Measurements from ENCODE around the gene TRHDE. TPM values are rescaled to one million over a fixed set of nuclear protein-coding genes. Genes with fewer than 3 reads are reported as not detected.

The TRHDE gene
- total RNA-seq, 1 experiment from 2014 or later: 0.74 TPM

DNA sequence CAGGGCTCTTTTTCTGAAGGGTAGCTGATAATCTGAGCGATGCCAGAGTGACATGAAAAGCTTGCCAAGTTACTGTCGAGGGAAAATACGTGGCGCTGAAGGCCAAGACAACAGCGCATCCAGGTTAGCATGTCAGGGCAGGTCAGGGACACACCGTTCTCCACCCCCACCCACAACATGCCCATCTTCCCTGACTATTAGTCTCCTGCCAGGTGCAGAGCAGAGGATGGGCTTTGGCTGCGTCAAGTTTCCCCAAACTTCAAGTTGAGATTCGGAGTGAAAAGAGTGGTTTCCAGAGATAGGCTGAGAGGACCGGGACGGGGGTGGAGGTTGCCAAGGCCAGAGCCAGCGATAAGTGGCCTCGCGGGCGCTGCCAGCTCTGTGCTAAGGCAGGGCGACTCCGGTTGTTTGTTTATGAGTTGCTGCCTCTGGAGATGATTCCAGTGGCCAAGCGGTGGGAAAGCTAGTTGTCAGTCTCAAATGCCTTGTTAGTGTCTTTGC is 1.7 kb downstream of the TRHDE start:
- H3K4me3 ChIP-seq: no peak overlapping the region
- no peaks in the 10 kb centered on the region for H3K79me2 ChIP-seq (ENCODE audit: low read depth)
- no peaks in the 10 kb centered on the region for H3K9me2 ChIP-seq (ENCODE audit: insufficient read depth)
- no peaks in the 10 kb centered on the region for H3K4me1 ChIP-seq (replicated peaks; ENCODE audit: insufficient read depth)
- no peak overlapping the region for H3K4me2 ChIP-seq
- intact Hi-C loops (cut with micrococcal nuclease; ENCODE audit: unreplicated experiment): no loop called here
- no peaks in the 10 kb centered on the region for H3K9me3 ChIP-seq (ENCODE audit: insufficient read depth, low read depth)
- no peaks in the 10 kb centered on the region for H3F3A ChIP-seq (ENCODE audit: insufficient read depth, low read depth)
- H3K36me3 ChIP-seq (ENCODE audit: low read depth): no peaks in the 10 kb centered on the region
- no peak overlapping the region for H3K27ac ChIP-seq
- ChIA-PET CTCF (no interaction called here), POLR2A (ENCODE audit: unreplicated experiment) (no interaction called here)
- H2AFZ ChIP-seq: no peak overlapping the region
- no peak for DNase-seq
- H3K27me3 ChIP-seq (ENCODE audit: insufficient read depth, low read depth): no peaks in the 10 kb centered on the region
- H4K20me1 ChIP-seq (ENCODE audit: insufficient read depth): no peaks in the 10 kb centered on the region
- TF ChIP-seq EZH2 (IDR thresholded peaks at IDR 0.05; ENCODE audit: low read depth): no peak
- TF ChIP-seq, protein P1, sequence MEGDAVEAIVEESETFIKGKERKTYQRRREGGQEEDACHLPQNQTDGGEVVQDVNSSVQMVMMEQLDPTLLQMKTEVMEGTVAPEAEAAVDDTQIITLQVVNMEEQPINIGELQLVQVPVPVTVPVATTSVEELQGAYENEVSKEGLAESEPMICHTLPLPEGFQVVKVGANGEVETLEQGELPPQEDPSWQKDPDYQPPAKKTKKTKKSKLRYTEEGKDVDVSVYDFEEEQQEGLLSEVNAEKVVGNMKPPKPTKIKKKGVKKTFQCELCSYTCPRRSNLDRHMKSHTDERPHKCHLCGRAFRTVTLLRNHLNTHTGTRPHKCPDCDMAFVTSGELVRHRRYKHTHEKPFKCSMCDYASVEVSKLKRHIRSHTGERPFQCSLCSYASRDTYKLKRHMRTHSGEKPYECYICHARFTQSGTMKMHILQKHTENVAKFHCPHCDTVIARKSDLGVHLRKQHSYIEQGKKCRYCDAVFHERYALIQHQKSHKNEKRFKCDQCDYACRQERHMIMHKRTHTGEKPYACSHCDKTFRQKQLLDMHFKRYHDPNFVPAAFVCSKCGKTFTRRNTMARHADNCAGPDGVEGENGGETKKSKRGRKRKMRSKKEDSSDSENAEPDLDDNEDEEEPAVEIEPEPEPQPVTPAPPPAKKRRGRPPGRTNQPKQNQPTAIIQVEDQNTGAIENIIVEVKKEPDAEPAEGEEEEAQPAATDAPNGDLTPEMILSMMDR (conservative IDR thresholded peaks at IDR 0.05): no peak
- no TSS peak for BruUV-seq (replicated peaks)

DNA sequence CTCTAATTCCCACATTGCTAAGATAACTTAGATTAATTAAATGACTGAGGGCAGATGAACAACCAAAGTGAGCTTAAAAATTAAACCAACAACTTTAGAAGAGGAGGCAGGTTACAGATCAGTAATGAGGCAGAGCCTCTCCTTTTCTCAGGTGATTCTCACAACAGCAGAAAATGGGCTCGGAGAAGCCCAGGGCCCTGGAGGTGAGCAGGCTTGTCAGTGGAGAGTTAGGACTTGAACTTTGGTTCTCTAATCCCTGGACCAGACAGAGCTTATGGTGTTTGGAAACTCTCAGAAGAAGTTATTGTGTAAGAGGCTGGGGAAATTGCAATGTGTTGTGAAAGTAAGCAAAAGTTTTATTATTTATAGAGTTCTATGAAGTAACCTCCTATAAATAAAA is 2.8 kb downstream of the TRHDE start:
- Histone ChIP-seq H4K20me1 (ENCODE audit: insufficient read depth) (no peaks in the 10 kb centered on the region), H3K4me3 (no peak overlapping the region), H3K9me3 (ENCODE audit: insufficient read depth, low read depth) (no peaks in the 10 kb centered on the region), H3K27me3 (ENCODE audit: insufficient read depth, low read depth) (no peaks in the 10 kb centered on the region), H3K9me2 (ENCODE audit: insufficient read depth) (no peaks in the 10 kb centered on the region), H2AFZ (no peak overlapping the region), H3F3A (ENCODE audit: insufficient read depth, low read depth) (no peaks in the 10 kb centered on the region), H3K4me1 (replicated peaks; ENCODE audit: insufficient read depth) (no peaks in the 10 kb centered on the region), H3K4me2 (no peak overlapping the region), H3K27ac (no peak overlapping the region), H3K36me3 (ENCODE audit: low read depth) (no peaks in the 10 kb centered on the region), H3K79me2 (ENCODE audit: low read depth) (no peaks in the 10 kb centered on the region)
- no TSS peak for BruUV-seq (replicated peaks)
- ChIA-PET CTCF (no interaction called here), POLR2A (ENCODE audit: unreplicated experiment) (no interaction called here)
- no peak for TF ChIP-seq EZH2 (IDR thresholded peaks at IDR 0.05; ENCODE audit: low read depth)
- TF ChIP-seq, protein P1 (conservative IDR thresholded peaks at IDR 0.05): no peak
- no peak for DNase-seq
- intact Hi-C loops (cut with micrococcal nuclease; ENCODE audit: unreplicated experiment): no loop called here

DNA sequence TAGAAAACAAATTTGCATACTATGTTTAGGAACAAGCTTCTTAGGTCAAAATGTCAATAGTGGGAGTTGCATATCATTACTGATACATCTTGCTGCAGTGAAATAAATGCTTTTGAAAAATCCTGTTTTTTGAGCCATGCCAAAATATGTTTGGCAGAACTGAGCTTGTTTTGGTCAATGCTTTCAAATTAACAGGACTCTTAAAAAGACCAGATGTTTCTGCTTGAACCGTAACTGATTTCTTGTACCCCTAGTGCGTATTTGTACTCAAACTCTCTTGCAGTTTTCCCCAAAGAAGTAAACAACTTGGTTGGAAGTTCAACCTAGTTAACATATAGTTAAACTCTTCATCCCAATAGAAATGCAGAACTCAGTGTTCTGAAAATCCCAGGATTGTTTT is 3.4 kb downstream of the TRHDE start:
- no peaks in the 10 kb centered on the region for H4K20me1 ChIP-seq (ENCODE audit: insufficient read depth)
- no peak for DNase-seq
- no peaks in the 10 kb centered on the region for H3F3A ChIP-seq (ENCODE audit: insufficient read depth, low read depth)
- H3K9me3 ChIP-seq (ENCODE audit: insufficient read depth, low read depth): no peaks in the 10 kb centered on the region
- intact Hi-C loops (cut with micrococcal nuclease; ENCODE audit: unreplicated experiment): no loop called here
- H3K36me3 ChIP-seq (ENCODE audit: low read depth): no peaks in the 10 kb centered on the region
- H3K79me2 ChIP-seq (ENCODE audit: low read depth): no peaks in the 10 kb centered on the region
- BruUV-seq (replicated peaks): no TSS peak
- ChIA-PET POLR2A (ENCODE audit: unreplicated experiment) (interaction anchor here (0.5 kb wide), 1 partner anchor 437 kb away, joined by 5 read pairs; no protein-coding TSS in a partner anchor), CTCF (no interaction called here)
- no peaks in the 10 kb centered on the region for H3K4me1 ChIP-seq (replicated peaks; ENCODE audit: insufficient read depth)
- no peaks in the 10 kb centered on the region for H3K27me3 ChIP-seq (ENCODE audit: insufficient read depth, low read depth)
- H2AFZ ChIP-seq: no peak overlapping the region
- TF ChIP-seq, protein P1 (conservative IDR thresholded peaks at IDR 0.05): no peak
- no peak for TF ChIP-seq EZH2 (IDR thresholded peaks at IDR 0.05; ENCODE audit: low read depth)
- H3K27ac ChIP-seq: no peak overlapping the region
- H3K4me2 ChIP-seq: no peak overlapping the region
- no peak overlapping the region for H3K4me3 ChIP-seq
- no peaks in the 10 kb centered on the region for H3K9me2 ChIP-seq (ENCODE audit: insufficient read depth)

All from PC-9 (cell line).